SK-N-SH (cell line): Measurements from ENCODE around the gene MAPK1. TPM values are rescaled to one million over a fixed set of nuclear protein-coding genes. Genes with fewer than 3 reads are reported as not detected.
A peak's percentile ranks its signal among the peaks of the same experiment; 100 is the strongest.

ENCODE experiments used
- CTCF ChIA-PET: fragments of 300-600, 350-600 bp; formaldehyde crosslinking; extraction: SDS; loops from one replicate; lab custom pipeline; 2021; lab: Yijun Ruan, JAX
- POLR2A ChIA-PET: fragments of 350-600 bp; sonication (Branson Sonifier 250); formaldehyde crosslinking; extraction: SDS; loops from one replicate; lab custom pipeline; 2020; ENCODE audit warnings: antibody characterized with exemption, inconsistent platforms; lab: Yijun Ruan, JAX
- DNase-seq: peaks from one replicate; pipeline ENCODE4 v3.0.0; 2012
- H2AFZ ChIP-seq: fragments of 200-600 bp; sonication (generic); 2 replicates; pipeline ENCODE4 v1.8.1; 2016; ENCODE audit warnings: antibody characterized with exemption, mild to moderate bottlenecking, low read depth
- H3F3A ChIP-seq: fragments of 200-600 bp; sonication (generic); replicated peaks from 2 replicates; pipeline ENCODE3; 2016; ENCODE audit warnings: antibody characterized with exemption, mild to moderate bottlenecking; ENCODE audit not compliant: insufficient read depth
- H3K27ac ChIP-seq, 2 experiments: fragments of 200-500 bp in 1 of 2; fragments of 200-600 bp in 1 of 2; sonication (Bioruptor generic) in 1 of 2; sonication (generic), shearing (Covaris generic) in 1 of 2; 2 replicates each; pipeline versions ENCODE4 v1.5.1 to v1.6.1; 2014 to 2016; ENCODE audit warnings: low read depth in 2 of 2, inconsistent platforms in 1 of 2, low read length in 1 of 2, mild to moderate bottlenecking in 1 of 2, mixed read lengths in 1 of 2
- H3K27me3 ChIP-seq: fragments of 200-600 bp; sonication (generic), shearing (Covaris generic); 2 replicates; pipeline ENCODE4 v1.6.1; 2016; ENCODE audit warnings: mixed run types; ENCODE audit not compliant: insufficient read depth
- H3K36me3 ChIP-seq, 2 experiments: fragments of 200-500 bp in 1 of 2; fragments of 200-600 bp in 1 of 2; sonication (Bioruptor generic) in 1 of 2; sonication (generic) in 1 of 2; replicated peaks in 1 of 2; 2 replicates each; pipeline versions ENCODE3 to v1.5.1; 2014 to 2016; ENCODE audit warnings: low read length in 1 of 2, mild to moderate bottlenecking in 1 of 2; ENCODE audit not compliant: insufficient read depth in 2 of 2, control insufficient read depth in 1 of 2
- H3K4me1 ChIP-seq, 2 experiments: fragments of 200-500 bp in 1 of 2; fragments of 200-600 bp in 1 of 2; sonication (Bioruptor generic) in 1 of 2; sonication (generic), shearing (Covaris generic) in 1 of 2; 2 replicates each; pipeline versions ENCODE4 v1.5.1 to v1.6.1; 2014 to 2016; ENCODE audit warnings: low read depth in 1 of 2, low read length in 1 of 2, mixed run types in 1 of 2; ENCODE audit not compliant: insufficient read depth in 2 of 2, control insufficient read depth in 1 of 2
- H3K4me2 ChIP-seq: fragments of 200-600 bp; sonication (generic), shearing (Covaris generic); 2 replicates; pipeline ENCODE4 v1.6.1; 2017; ENCODE audit warnings: mixed run types
- H3K4me3 ChIP-seq, 2 experiments: fragments of 200-500 bp in 1 of 2; fragments of 200-600 bp in 1 of 2; sonication (Bioruptor generic) in 1 of 2; sonication (generic), shearing (Covaris generic) in 1 of 2; 2 replicates each; pipeline versions ENCODE4 v1.5.1 to v1.8.1; 2014 to 2016; ENCODE audit warnings: low read depth in 2 of 2, inconsistent platforms in 1 of 2, low read length in 1 of 2, mild to moderate bottlenecking in 1 of 2, mixed read lengths in 1 of 2, moderate library complexity in 1 of 2
- H3K79me2 ChIP-seq: fragments of 200-600 bp; sonication (generic); 2 replicates; pipeline ENCODE4 v1.8.1; 2017; ENCODE audit warnings: mild to moderate bottlenecking; ENCODE audit not compliant: insufficient read depth
- H3K9ac ChIP-seq: fragments of 200-600 bp; sonication (generic); 2 replicates; pipeline ENCODE4 v1.6.1; 2017; ENCODE audit warnings: mixed run types
- H3K9me2 ChIP-seq: fragments of 200-600 bp; sonication (generic); 2 replicates; pipeline ENCODE4 v1.6.1; 2017; ENCODE audit warnings: mixed run types
- H3K9me3 ChIP-seq: fragments of 200-600 bp; sonication (generic); 2 replicates; pipeline ENCODE4 v1.6.1; 2017; ENCODE audit warnings: mixed run types, mild to moderate bottlenecking, moderate library complexity
- H4K20me1 ChIP-seq: fragments of 200-600 bp; sonication (generic); 2 replicates; pipeline ENCODE4 v1.6.1; 2017; ENCODE audit warnings: mild to moderate bottlenecking, mixed run types; ENCODE audit not compliant: insufficient read depth
- CHD2 ChIP-seq: fragments of 150-350 bp; IDR thresholded peaks from 2 replicates; pipeline ENCODE4 v1.6.1; 2018; ENCODE audit warnings: low read length; ENCODE audit not compliant: partially characterized antibody
- CTCF ChIP-seq: fragments of 200-600 bp; sonication (generic); IDR thresholded peaks from 2 replicates; pipeline ENCODE4 v1.6.1; 2017; ENCODE audit warnings: antibody characterized with exemption, mild to moderate bottlenecking, moderate library complexity
- ELF1 ChIP-seq: IDR thresholded peaks from 2 replicates; pipeline ENCODE4 v1.4.0; 2012
- EZH2phosphoT487 ChIP-seq: fragments of 200-600 bp; sonication (generic); IDR thresholded peaks from 2 replicates; pipeline ENCODE4 v1.6.1; 2017; ENCODE audit warnings: low read depth, mixed run types, mild to moderate bottlenecking, antibody characterized with exemption, moderate library complexity, borderline replicate concordance
- FOSL2 ChIP-seq: IDR thresholded peaks from 2 replicates; pipeline ENCODE4 v1.4.0; 2012; ENCODE audit warnings: low read depth, mild to moderate bottlenecking, moderate library complexity, borderline replicate concordance
- FOXM1 ChIP-seq: IDR thresholded peaks from 2 replicates; pipeline ENCODE4 v1.4.0; 2012; ENCODE audit warnings: low read depth, mild to moderate bottlenecking
- GATA2 ChIP-seq: sonication (generic); formaldehyde crosslinking; IDR thresholded peaks from 2 replicates; pipeline ENCODE4 v1.5.0; 2020; ENCODE audit warnings: mild to moderate bottlenecking, missing genetic modification reagents
- IRF3 ChIP-seq: fragments of 150-350 bp; IDR thresholded peaks from 2 replicates; pipeline ENCODE4 v1.6.1; 2016; ENCODE audit warnings: mild to moderate bottlenecking, low read depth, low read length
- JUND ChIP-seq: IDR thresholded peaks from 2 replicates; pipeline ENCODE4 v1.4.0; 2012
- MAX ChIP-seq: IDR thresholded peaks from 2 replicates; pipeline ENCODE4 v1.4.0; 2012; ENCODE audit warnings: low read depth
- MXI1 ChIP-seq: IDR thresholded peaks from 2 replicates; pipeline ENCODE4 v1.6.1; 2012; ENCODE audit warnings: mild to moderate bottlenecking, low read depth, low read length, improper control_type of control experiment
- NFIC ChIP-seq: IDR thresholded peaks from 2 replicates; pipeline ENCODE4 v1.4.0; 2012; ENCODE audit warnings: borderline replicate concordance
- NRF1 ChIP-seq: IDR thresholded peaks from 2 replicates; pipeline ENCODE4 v1.6.1; 2012; ENCODE audit warnings: low read depth, mild to moderate bottlenecking, low read length
- PBX3 ChIP-seq: IDR thresholded peaks from 2 replicates; pipeline ENCODE4; 2012
- RFX5 ChIP-seq: IDR thresholded peaks from 2 replicates; pipeline ENCODE4 v1.6.1; 2012; ENCODE audit warnings: mild to moderate bottlenecking, improper control_type of control experiment, low read length
- SIN3A ChIP-seq: IDR thresholded peaks from 2 replicates; pipeline ENCODE4 v1.6.1; 2012; ENCODE audit warnings: low read depth, mild to moderate bottlenecking, low read length, moderate library complexity, borderline replicate concordance
- TAF1 ChIP-seq: IDR thresholded peaks from 2 replicates; pipeline ENCODE4 v1.6.1; 2012; ENCODE audit warnings: low read depth, mild to moderate bottlenecking, low read length, moderate library complexity, borderline replicate concordance
- TEAD4 ChIP-seq: IDR thresholded peaks from 2 replicates; pipeline ENCODE4 v1.4.0; 2012; ENCODE audit warnings: mild to moderate bottlenecking, borderline replicate concordance; ENCODE audit not compliant: insufficient read depth
- USF1 ChIP-seq: IDR thresholded peaks from 2 replicates; pipeline ENCODE4 v1.4.0; 2012; ENCODE audit warnings: low read depth, borderline replicate concordance
- USF2 ChIP-seq: fragments of 150-350 bp; IDR thresholded peaks from 2 replicates; pipeline ENCODE4 v1.6.1; 2017; ENCODE audit warnings: antibody characterized with exemption, low read length, low read depth, borderline replicate concordance
- ZBTB33 ChIP-seq: IDR thresholded peaks from 2 replicates; pipeline ENCODE4 v1.4.0; 2012; ENCODE audit warnings: low read depth, borderline replicate concordance
- WGBS: methylation state at CpG from one replicate; pipeline ENCODE4 v1.1.6; 2017; ENCODE audit warnings: low lambda C conversion rate; 5-methylcytosine and 5-hydroxymethylcytosine counted together
- polyA plus RNA-seq, 3 experiments: library from polyadenylated mRNA; depleted of rRNA; stranded (reverse); fragments of >200 nt; gene quantifications; 2 replicates each; pipeline ENCODE4 v1.2.3, GENCODE V29; 2012

Gene MAPK1
- polyA plus RNA-seq, 1 of the 3 experiments (the other 2 are of a cell fraction) = 25.6 TPM

- peaks cover 0 to 8% of the 10 kb centered on the region in 2 experiments; a peak in 1 of 4 replicates for H3K4me1 ChIP-seq
- peak within 1 kb of the TSS; percentile 82 for H2AFZ ChIP-seq
- no peak for TF ChIP-seq USF2
- TF ChIP-seq TEAD4 = no peak
- TF ChIP-seq USF1 = peak; percentile 75; the same call in 1 of the 2 replicates
- no peak for TF ChIP-seq NFIC
- no peak for TF ChIP-seq ZBTB33
- TF ChIP-seq EZH2phosphoT487 = no peak
- TF ChIP-seq PBX3 = peak; percentile 12; the same call in 1 of the 2 replicates
- TF ChIP-seq FOSL2 = no peak
- TF ChIP-seq NRF1 = peak; percentile 33
- peak; percentile 98 for TF ChIP-seq MAX
- no peak for TF ChIP-seq GATA2 (CRISPR knock-in tag)
- TF ChIP-seq CTCF = no peak
- TF ChIP-seq JUND = no peak
- TF ChIP-seq FOXM1 = no peak
- TF ChIP-seq TAF1 = peak; percentile 42; the same call in 1 of the 2 replicates
- TF ChIP-seq MXI1 = peak; percentile 64
- TF ChIP-seq ELF1 = no peak
- TF ChIP-seq IRF3 = no peak
- TF ChIP-seq CHD2 = no peak
- no peak for TF ChIP-seq RFX5
- 0 out of 2 replicates have a peak, but pooled peaks have one; percentile 16 for TF ChIP-seq SIN3A
- peak; percentile 100 for DNase-seq
- no peaks in the 10 kb centered on the region for H3K9me2 ChIP-seq
- no peaks in the 10 kb centered on the region for H4K20me1 ChIP-seq
- ChIA-PET CTCF (interaction anchor here (1.0 to 2.6 kb wide), 3 partner anchors 9 to 203 kb away, joined by 3 to 17 read pairs (median 6); no protein-coding TSS in a partner anchor), POLR2A (interaction anchor here (0.6 to 1.4 kb wide), 7 partner anchors 9 to 203 kb away, joined by 3 to 8 read pairs (median 5); partner anchors contain the start of genes MAPK1 and SDF2L1)
- no peaks in the 10 kb centered on the region for H3K79me2 ChIP-seq
- H3K27ac ChIP-seq = peak within 1 kb of the TSS in 1 of 2 experiments; percentile 79; a peak in 3 of 4 replicates
- H3K4me2 ChIP-seq = peak within 1 kb of the TSS; percentile 79
- no peaks in the 10 kb centered on the region for H3K36me3 ChIP-seq
- peak within 1 kb of the TSS; percentile 67 for H3K9ac ChIP-seq
- H3F3A ChIP-seq = no peaks in the 10 kb centered on the region
- no peaks in the 10 kb centered on the region for H3K27me3 ChIP-seq
- H3K9me3 ChIP-seq = no peaks in the 10 kb centered on the region
- WGBS = 2% methylated on average over 14 of the region's 102 CpGs
- peak within 1 kb of the TSS; percentile 58 to 85 for H3K4me3 ChIP-seq
These were observed 132.0 kb downstream of the MAPK1 start, which contains the start of gene YPEL1 for GRCh38 chr22:21735200-21736083. Gene YPEL1 (minus strand): TSS chr22:21735794. CDS start chr22:21710744, 25,050 bp downstream.
